Fibroblast of villous mesenchyme (primary cell): ENCODE results near the gene FXYD4. TPM values are rescaled to one million over a fixed set of nuclear protein-coding genes. Genes with fewer than 3 reads are reported as not detected.

Experiments used
- DNase-seq: peaks from one replicate; pipeline ENCODE4 v3.0.0-alpha.2; 2010; ENCODE audit warnings: low read depth
- H3K4me3 ChIP-seq: 2 replicates; pipeline ENCODE4 v1.5.1; 2011; ENCODE audit warnings: low read depth, mild to moderate bottlenecking, low read length
- total RNA-seq: library from RNA; depleted of rRNA; stranded (reverse); fragments of >200 nt; gene quantifications from 2 replicates; pipeline ENCODE4 v1.2.3, GENCODE V29; 2012
- TF ChIP-seq, protein P1 (sequence below): IDR thresholded peaks from 2 replicates; pipeline ENCODE4 v1.5.1; 2012; ENCODE audit warnings: low read depth, mild to moderate bottlenecking, low read length; ENCODE audit not compliant: insufficient read depth

Gene FXYD4
- total RNA-seq, 1 donor, result not detected

DNA sequence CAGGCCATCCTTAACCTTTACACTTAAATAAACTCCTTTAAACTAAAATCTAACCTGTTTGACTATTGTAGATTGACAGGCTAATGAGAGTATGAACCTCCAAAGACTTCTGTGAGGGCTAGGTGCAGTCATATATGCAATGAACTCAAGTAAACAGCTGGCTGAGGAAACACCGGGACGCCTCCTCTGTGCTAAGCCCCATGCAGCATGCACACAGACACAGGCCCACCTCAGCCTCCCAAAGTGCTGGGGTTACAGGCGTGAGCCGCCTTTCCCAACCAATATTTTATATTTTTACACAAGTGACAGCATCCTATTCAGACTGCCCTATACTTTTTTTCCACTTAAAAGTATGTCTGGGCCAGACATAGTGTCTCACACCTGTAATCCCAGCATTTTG, 1.5 kb upstream of the FXYD4 start:
- TF ChIP-seq, protein P1, sequence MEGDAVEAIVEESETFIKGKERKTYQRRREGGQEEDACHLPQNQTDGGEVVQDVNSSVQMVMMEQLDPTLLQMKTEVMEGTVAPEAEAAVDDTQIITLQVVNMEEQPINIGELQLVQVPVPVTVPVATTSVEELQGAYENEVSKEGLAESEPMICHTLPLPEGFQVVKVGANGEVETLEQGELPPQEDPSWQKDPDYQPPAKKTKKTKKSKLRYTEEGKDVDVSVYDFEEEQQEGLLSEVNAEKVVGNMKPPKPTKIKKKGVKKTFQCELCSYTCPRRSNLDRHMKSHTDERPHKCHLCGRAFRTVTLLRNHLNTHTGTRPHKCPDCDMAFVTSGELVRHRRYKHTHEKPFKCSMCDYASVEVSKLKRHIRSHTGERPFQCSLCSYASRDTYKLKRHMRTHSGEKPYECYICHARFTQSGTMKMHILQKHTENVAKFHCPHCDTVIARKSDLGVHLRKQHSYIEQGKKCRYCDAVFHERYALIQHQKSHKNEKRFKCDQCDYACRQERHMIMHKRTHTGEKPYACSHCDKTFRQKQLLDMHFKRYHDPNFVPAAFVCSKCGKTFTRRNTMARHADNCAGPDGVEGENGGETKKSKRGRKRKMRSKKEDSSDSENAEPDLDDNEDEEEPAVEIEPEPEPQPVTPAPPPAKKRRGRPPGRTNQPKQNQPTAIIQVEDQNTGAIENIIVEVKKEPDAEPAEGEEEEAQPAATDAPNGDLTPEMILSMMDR, result no peak
- no peak overlapping the region for H3K4me3 ChIP-seq
- DNase-seq, result no peak

DNA sequence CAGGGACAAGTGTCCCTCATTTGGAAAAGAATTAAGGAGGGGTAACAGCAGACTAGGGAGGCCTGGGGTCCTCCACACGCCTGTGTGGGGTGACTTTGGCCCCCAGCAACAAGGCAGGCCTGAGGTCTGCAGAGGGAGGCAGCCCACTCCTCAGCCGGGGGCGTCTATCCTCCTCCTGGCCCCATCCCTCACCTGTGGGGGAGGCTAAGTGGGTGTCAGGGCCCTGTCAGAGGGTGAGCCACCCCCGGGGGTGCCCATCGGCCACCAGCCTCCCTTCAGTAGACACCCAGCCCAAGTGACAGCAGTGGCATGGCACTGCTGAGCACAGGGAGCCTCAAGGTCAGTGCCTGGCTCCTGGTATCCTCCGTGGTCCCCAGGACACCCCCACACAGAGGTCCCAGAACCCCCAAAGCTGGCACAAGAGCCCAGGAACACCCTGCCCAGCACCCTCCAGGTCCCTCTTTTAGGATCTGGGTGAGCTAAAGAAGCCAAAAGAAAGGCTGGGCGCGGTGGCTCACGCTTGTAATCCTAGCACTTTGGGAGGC, 693 bp upstream of the FXYD4 start:
- H3K4me3 ChIP-seq, result no peak overlapping the region
- TF ChIP-seq, protein P1, result no peak
- no peak for DNase-seq

DNA sequence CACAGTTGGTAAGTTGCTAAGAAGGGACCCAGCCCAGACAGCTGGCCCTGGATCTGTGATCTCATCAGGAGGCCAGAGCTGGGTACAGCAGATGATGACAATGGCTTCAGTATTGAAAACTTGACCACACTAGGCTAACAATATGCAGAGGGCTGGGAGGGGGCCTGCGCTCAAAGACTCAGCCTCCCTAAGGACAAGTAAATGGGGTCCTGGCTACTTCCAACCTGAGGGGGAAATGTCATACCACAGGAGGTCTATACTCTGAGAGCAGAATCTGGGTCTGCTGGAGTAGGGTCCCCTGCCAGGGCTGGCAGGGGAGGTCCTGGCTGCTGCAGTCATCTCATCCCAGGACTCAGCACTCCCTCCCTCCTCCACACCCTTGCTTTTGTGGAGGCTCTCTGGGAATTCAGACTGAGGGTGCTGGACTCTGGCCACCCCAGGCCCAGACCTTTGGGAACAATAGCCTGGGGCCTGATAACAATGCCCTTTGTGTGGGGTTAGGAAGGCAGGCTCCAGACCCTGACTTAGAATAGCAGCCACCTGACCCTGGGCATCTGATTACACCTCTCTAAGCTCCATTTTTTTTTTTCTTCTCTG, 1.4 kb downstream of the FXYD4 start:
- DNase-seq, result no peak
- H3K4me3 ChIP-seq, result no peak overlapping the region
- TF ChIP-seq, protein P1, result no peak

DNA sequence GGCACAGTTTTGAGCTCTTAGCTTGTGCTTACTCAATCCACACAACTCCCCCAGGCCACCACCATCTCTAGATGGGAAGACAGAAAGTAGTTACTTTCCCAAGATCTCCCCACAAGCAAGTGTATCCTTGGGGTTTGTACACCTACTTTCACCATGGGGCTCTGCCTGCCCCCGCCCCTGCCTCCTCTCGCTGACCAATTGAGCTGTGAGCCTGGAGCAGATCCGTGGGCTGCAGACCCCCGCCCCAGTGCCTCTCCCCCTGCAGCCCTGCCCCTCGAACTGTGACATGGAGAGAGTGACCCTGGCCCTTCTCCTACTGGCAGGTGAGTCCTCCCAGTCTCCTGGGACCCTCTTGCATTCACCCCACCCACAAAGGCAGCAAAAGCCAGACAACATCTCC, 2.0 kb downstream of the FXYD4 start:
- DNase-seq, result no peak
- TF ChIP-seq, protein P1, result no peak
- H3K4me3 ChIP-seq, result no peak overlapping the region

DNA sequence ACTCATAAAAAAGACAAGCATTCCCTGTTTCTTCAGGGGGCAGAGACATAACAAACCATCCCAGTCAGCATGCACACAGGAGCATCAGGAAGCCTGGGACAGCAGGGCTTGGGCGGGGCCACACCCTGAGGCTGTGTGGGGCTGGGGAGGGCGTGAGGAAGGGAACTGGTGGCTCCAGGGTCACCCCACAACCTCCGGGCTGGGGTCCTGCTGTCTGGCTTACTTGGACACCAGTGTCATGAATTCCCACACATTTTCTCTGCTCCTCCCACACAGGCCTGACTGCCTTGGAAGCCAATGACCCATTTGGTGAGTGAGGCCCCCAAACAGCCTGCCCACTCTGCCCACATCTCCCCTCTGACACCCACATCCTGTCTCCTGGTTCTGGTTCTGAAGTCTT, 2.8 kb downstream of the FXYD4 start:
- no peak for DNase-seq
- TF ChIP-seq, protein P1, result no peak
- no peak overlapping the region for H3K4me3 ChIP-seq

DNA sequence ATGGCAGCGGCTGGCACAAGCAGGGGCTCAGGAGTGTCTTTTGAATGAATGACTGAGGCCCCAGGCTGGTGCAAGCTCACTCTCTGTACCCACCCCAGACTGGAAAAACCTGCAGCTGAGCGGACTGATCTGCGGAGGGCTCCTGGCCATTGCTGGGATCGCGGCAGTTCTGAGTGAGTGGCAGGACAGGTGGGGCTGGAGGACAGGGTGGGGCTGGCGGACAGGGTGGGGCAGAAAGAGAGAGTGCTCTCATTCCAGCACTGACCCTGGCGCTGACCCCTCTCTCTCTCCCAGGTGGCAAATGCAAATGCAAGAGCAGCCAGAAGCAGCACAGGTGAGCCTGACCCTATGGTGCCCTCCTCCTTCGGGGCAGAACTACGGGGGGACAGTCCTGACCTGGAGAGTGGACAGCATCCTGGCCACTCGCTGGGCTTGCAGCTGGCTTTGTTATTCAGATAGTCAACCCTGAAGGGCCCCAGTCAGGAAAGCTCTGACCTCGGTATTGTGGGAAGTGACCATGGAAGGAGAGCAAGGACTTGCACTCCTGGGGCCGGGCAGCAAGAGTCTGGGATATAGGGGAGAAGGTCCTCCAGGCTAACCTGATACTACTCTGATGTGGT, 4.1 kb downstream of the FXYD4 start:
- DNase-seq, result no peak
- H3K4me3 ChIP-seq, result no peak overlapping the region
- TF ChIP-seq, protein P1, result no peak
